GM23338 (cell line): ENCODE data around the gene PLA1A. TPM values are rescaled to one million over a fixed set of nuclear protein-coding genes. Genes with fewer than 3 reads are reported as not detected.

Experiments
- CREB1 ChIP-seq: fragments of 250-450 bp; sonication (Bioruptor Pico); IDR thresholded peaks from 2 replicates; pipeline ENCODE4 v1.5.0; 2020; ENCODE audit warnings: low read depth, mild to moderate bottlenecking, moderate library complexity
- JUNB ChIP-seq: IDR thresholded peaks from one replicate; pipeline ENCODE4 v1.6.1; 2016; ENCODE audit warnings: antibody characterized with exemption; ENCODE audit not compliant: unreplicated experiment
- NANOG ChIP-seq: IDR thresholded peaks from 2 replicates; pipeline ENCODE4 v1.6.1; 2016; ENCODE audit warnings: antibody characterized with exemption, borderline replicate concordance
- POLR2AphosphoS5 ChIP-seq: IDR thresholded peaks from 2 replicates; pipeline ENCODE4 v1.6.1; 2016; ENCODE audit warnings: antibody characterized with exemption, low read depth
- ZNF114 ChIP-seq: fragments of 250-450 bp; sonication (Bioruptor Pico); IDR thresholded peaks from 2 replicates; pipeline ENCODE4 v1.5.0; 2020; ENCODE audit warnings: mild to moderate bottlenecking, moderate library complexity
- ZNF331 ChIP-seq: fragments of 250-450 bp; sonication (Bioruptor Pico); IDR thresholded peaks from 2 replicates; pipeline ENCODE4 v1.5.0; 2020; ENCODE audit warnings: low read depth, mild to moderate bottlenecking, moderate library complexity
- polyA plus RNA-seq: library from polyadenylated mRNA; unstranded; fragments of >200 nt; fragmentation: Nextera tagmentation; extraction: Ambion mirVana; gene quantifications from 2 replicates; pipeline ENCODE4 v1.2.1, GENCODE V29; 2016
- total RNA-seq: library from RNA; depleted of rRNA; stranded (reverse); fragments of >200 nt; shearing (Covaris generic); gene quantifications from 2 replicates; pipeline ENCODE4 v1.2.3, GENCODE V29; 2014
- TF ChIP-seq, protein P1 (sequence below): fragments of 250-450 bp; sonication (Bioruptor Pico); IDR thresholded peaks from 2 replicates; pipeline ENCODE4 v1.5.0; 2020; ENCODE audit warnings: mild to moderate bottlenecking, moderate library complexity
- TF ChIP-seq, protein P2 (sequence below), 2 experiments: fragments of 200-600 bp in 1 of 2; sonication (generic) in 1 of 2; conservative IDR thresholded peaks; 2 replicates each; pipeline versions ENCODE4 v1.5.1 to v1.6.1; 2016 to 2017; ENCODE audit warnings: antibody characterized with exemption in 2 of 2, low read depth in 2 of 2, mild to moderate bottlenecking in 2 of 2, moderate library complexity in 1 of 2

PLA1A gene
- total and polyA plus RNA-seq, 2 experiments from 2014 or later = not detected

DNA sequence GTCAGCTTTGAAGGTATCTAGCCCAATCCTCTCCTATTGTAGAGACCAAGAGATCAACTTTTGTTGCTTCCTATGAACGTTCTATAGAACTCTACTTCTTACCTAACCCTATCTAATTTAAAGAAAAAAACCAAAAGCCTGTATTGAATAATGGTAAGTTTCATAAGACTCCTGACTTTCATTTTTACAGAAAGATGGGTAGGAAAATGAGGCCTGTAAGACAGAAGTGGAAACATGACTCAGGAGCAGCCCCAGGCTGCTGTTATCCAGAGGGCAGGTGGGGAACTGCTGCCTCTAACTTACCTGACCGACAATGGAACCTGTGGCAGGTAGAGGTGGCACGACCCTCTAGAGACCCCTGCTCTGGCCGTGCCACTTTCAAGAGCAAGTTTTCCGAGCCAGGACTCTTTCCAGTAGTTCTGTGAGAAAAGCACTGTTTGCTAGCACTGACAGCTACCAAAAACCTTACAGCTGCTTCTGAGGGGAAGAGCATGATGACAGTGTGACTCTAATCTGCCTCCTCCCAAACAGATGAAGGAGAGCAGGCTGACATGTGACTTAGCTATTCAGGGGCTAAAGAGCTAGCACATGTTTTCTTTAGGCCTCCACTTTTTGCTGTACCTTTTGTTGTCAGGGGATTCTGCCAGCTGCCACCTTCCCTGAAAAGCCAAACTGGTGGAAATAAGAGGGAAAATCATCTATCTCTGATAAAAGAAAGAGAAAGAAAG lies 45.2 kb downstream of the PLA1A start (continued):
- TF ChIP-seq, protein P1, sequence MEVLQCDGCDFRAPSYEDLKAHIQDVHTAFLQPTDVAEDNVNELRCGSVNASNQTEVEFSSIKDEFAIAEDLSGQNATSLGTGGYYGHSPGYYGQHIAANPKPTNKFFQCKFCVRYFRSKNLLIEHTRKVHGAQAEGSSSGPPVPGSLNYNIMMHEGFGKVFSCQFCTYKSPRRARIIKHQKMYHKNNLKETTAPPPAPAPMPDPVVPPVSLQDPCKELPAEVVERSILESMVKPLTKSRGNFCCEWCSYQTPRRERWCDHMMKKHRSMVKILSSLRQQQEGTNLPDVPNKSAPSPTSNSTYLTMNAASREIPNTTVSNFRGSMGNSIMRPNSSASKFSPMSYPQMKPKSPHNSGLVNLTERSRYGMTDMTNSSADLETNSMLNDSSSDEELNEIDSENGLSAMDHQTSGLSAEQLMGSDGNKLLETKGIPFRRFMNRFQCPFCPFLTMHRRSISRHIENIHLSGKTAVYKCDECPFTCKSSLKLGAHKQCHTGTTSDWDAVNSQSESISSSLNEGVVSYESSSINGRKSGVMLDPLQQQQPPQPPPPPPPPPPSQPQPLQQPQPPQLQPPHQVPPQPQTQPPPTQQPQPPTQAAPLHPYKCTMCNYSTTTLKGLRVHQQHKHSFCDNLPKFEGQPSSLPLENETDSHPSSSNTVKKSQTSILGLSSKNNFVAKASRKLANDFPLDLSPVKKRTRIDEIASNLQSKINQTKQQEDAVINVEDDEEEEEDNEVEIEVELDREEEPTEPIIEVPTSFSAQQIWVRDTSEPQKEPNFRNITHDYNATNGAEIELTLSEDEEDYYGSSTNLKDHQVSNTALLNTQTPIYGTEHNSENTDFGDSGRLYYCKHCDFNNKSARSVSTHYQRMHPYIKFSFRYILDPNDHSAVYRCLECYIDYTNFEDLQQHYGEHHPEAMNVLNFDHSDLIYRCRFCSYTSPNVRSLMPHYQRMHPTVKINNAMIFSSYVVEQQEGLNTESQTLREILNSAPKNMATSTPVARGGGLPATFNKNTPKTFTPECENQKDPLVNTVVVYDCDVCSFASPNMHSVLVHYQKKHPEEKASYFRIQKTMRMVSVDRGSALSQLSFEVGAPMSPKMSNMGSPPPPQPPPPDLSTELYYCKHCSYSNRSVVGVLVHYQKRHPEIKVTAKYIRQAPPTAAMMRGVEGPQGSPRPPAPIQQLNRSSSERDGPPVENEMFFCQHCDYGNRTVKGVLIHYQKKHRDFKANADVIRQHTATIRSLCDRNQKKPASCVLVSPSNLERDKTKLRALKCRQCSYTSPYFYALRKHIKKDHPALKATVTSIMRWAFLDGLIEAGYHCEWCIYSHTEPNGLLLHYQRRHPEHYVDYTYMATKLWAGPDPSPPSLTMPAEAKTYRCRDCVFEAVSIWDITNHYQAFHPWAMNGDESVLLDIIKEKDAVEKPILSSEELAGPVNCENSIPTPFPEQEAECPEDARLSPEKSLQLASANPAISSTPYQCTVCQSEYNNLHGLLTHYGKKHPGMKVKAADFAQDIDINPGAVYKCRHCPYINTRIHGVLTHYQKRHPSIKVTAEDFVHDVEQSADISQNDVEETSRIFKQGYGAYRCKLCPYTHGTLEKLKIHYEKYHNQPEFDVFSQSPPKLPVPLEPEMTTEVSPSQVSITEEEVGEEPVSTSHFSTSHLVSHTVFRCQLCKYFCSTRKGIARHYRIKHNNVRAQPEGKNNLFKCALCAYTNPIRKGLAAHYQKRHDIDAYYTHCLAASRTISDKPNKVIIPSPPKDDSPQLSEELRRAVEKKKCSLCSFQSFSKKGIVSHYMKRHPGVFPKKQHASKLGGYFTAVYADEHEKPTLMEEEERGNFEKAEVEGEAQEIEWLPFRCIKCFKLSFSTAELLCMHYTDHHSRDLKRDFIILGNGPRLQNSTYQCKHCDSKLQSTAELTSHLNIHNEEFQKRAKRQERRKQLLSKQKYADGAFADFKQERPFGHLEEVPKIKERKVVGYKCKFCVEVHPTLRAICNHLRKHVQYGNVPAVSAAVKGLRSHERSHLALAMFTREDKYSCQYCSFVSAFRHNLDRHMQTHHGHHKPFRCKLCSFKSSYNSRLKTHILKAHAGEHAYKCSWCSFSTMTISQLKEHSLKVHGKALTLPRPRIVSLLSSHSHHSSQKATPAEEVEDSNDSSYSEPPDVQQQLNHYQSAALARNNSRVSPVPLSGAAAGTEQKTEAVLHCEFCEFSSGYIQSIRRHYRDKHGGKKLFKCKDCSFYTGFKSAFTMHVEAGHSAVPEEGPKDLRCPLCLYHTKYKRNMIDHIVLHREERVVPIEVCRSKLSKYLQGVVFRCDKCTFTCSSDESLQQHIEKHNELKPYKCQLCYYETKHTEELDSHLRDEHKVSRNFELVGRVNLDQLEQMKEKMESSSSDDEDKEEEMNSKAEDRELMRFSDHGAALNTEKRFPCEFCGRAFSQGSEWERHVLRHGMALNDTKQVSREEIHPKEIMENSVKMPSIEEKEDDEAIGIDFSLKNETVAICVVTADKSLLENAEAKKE (CRISPR knock-in tag) = no peak
- no peak for TF ChIP-seq NANOG
- TF ChIP-seq, protein P2, sequence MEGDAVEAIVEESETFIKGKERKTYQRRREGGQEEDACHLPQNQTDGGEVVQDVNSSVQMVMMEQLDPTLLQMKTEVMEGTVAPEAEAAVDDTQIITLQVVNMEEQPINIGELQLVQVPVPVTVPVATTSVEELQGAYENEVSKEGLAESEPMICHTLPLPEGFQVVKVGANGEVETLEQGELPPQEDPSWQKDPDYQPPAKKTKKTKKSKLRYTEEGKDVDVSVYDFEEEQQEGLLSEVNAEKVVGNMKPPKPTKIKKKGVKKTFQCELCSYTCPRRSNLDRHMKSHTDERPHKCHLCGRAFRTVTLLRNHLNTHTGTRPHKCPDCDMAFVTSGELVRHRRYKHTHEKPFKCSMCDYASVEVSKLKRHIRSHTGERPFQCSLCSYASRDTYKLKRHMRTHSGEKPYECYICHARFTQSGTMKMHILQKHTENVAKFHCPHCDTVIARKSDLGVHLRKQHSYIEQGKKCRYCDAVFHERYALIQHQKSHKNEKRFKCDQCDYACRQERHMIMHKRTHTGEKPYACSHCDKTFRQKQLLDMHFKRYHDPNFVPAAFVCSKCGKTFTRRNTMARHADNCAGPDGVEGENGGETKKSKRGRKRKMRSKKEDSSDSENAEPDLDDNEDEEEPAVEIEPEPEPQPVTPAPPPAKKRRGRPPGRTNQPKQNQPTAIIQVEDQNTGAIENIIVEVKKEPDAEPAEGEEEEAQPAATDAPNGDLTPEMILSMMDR (conservative IDR thresholded peaks at IDR 0.05; ENCODE audit: low read depth in 2 of 2) = no peak
- no peak for TF ChIP-seq JUNB
- TF ChIP-seq ZNF114 (CRISPR knock-in tag) = no peak
- TF ChIP-seq CREB1 (CRISPR knock-in tag) = no peak
- no peak for TF ChIP-seq ZNF331 (CRISPR knock-in tag)
- TF ChIP-seq POLR2AphosphoS5 = no peak
